Sigmoid colon (tissue), 7 donors: Measurements from ENCODE around the gene CLEC9A. TPM values are rescaled to one million over a fixed set of nuclear protein-coding genes. Genes with fewer than 3 reads are reported as not detected.

Experiments used
- DNase-seq: peaks from one replicate; pipeline ENCODE4 v3.0.0-alpha.2; 2019
- H3K27ac ChIP-seq, 4 donors: fragments of 200-600 bp; sonication (generic); one replicate each; pipeline ENCODE4 v1.5.1; 2016 to 2019; ENCODE audit warnings: mild to moderate bottlenecking in 1 of 4
- H3K27me3 ChIP-seq, 3 donors: fragments of 200-600 bp; sonication (generic); one replicate each; pipeline ENCODE4 v1.5.1; 2019; ENCODE audit warnings: mild to moderate bottlenecking in 1 of 3
- H3K36me3 ChIP-seq, 4 donors: fragments of 200-600 bp; sonication (generic); one replicate each; pipeline ENCODE4 v1.5.1; 2016 to 2019
- H3K4me1 ChIP-seq, 4 donors: fragments of 200-600 bp; sonication (generic); one replicate each; pipeline ENCODE4 v1.5.1; 2017 to 2019
- H3K4me3 ChIP-seq, 4 donors: fragments of 200-600 bp; sonication (generic); one replicate each; pipeline ENCODE4 v1.5.1; 2017 to 2019; ENCODE audit warnings: mild to moderate bottlenecking in 2 of 4, moderate library complexity in 1 of 4
- H3K9me3 ChIP-seq, 4 donors: fragments of 200-600 bp in 3 of 4; sonication (generic) in 3 of 4; one replicate each; pipeline versions ENCODE4 v1.5.1 to v1.6.1; 2013 to 2019
- EP300 ChIP-seq, 4 donors: sonication (generic); formaldehyde crosslinking; IDR thresholded peaks; one replicate each; pipeline ENCODE4 v1.6.1; 2017; ENCODE audit warnings: antibody characterized with exemption in 4 of 4
- POLR2A ChIP-seq, 2 donors: fragments of 450-650 bp; IDR thresholded peaks; one replicate each; pipeline ENCODE4 v1.6.1; 2016; ENCODE audit warnings: antibody characterized with exemption in 2 of 2, mild to moderate bottlenecking in 2 of 2, moderate library complexity in 2 of 2
- POLR2AphosphoS5 ChIP-seq, 4 donors: sonication (generic); formaldehyde crosslinking; IDR thresholded peaks; one replicate each; pipeline ENCODE4 v1.6.1; 2017; ENCODE audit warnings: antibody characterized with exemption in 4 of 4
- WGBS, 2 donors: extraction: QIAGEN DNeasy Blood & Tissue Kit; methylation state at CpG; one replicate each; pipeline ENCODE4 v1.1.7; 2013; 5-methylcytosine and 5-hydroxymethylcytosine counted together
- intact Hi-C: fragments of 100-400 bp; cut with DNase I; formaldehyde crosslinking; loops from one replicate; pipeline ENCODE4 v1.15.1; 2023
- polyA plus RNA-seq, 3 donors: library from polyadenylated mRNA; stranded (reverse); fragments of 200-250 nt; gene quantifications; one replicate each; pipeline ENCODE4 v1.2.3, GENCODE V29; 2013
- total RNA-seq, 4 donors: library from RNA; depleted of rRNA; stranded (reverse); fragments of >200 nt; gene quantifications; one replicate each; pipeline ENCODE4 v1.1.0, GENCODE V29; 2016
- TF ChIP-seq, protein P1 (sequence below), 4 experiments: fragments of 450-650 bp in 3 of 4; fragments of 200-600 bp in 1 of 4; IDR thresholded peaks; one replicate each; pipeline ENCODE4 v1.5.1; 2016 to 2019; ENCODE audit warnings: antibody characterized with exemption in 4 of 4, mild to moderate bottlenecking in 3 of 4, moderate library complexity in 2 of 4
- donor health status: healthy with polysubstance abuse.
- donor health status: Bipolar disorder and iron deficiency.
- donor health status: healthy.

CLEC9A gene
- total and polyA plus RNA-seq, 7 donors: 0.46 to 1.5 TPM; not detected in 5

DNA sequence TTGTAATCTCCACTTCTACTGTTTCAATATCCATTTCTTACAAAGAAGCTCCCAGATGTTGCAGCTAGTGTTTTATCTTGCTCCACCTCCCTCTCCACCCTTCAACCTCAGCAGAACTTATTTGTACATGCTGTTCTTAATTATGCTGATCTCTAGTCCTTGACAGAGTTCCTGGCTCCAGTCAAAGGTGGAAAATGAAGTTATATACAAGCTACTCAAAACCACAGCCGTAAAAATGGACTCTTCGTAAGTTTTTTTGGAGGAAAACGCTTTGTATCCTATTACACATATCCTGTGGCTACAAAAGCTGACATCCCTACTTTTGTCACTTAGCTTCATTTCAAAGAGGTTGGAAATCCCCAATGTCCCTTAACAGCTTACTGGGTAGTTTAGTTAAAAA lies 67.0 kb downstream of the CLEC9A start:
- Histone ChIP-seq H3K4me1 (peaks cover 0 to 35% (median 22%) of the 10 kb centered on the region in 4 donors), H3K9me3 (no peaks in the 10 kb centered on the region), H3K36me3 (no peaks in the 10 kb centered on the region), H3K4me3 (no peak overlapping the region), H3K27ac (peak overlapping the region in 2 of 4 donors; percentile 56 to 77), H3K27me3 (no peaks in the 10 kb centered on the region)
- peak in 1 of 4 donors; percentile 15 for TF ChIP-seq POLR2AphosphoS5 (IDR thresholded peaks at IDR 0.05)
- TF ChIP-seq POLR2A (IDR thresholded peaks at IDR 0.05): no peak
- 58 to 63% methylated on average over 3 of the region's 3 CpGs for WGBS, 2 donors
- no peak for DNase-seq
- intact Hi-C loops: no loop called here

DNA sequence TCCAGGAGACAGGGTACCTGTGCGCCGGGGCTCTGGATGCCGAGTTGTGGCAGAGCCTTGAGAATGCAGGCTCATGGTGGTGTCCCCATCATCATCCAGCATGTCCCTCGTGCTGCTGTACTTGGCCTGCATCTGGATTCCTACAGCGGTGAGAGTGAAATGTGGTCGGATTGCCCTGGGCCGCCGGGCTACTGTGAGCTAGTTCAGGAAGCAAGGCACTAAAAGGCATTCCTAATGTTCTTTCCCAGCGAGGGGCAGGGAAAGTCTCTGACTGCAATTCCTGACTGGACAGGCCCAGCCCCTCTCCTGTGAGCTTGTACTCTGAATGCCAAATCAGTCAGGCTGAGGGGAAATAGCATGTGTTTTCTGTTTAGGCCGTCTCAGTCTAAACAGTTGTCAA lies 68.3 kb downstream of the CLEC9A start, which contains the start of gene CLEC1A:
Gene CLEC1A (minus strand): TSS at position 195 of the 400 bp plus-strand sequence. CDS start 63 bp downstream, at position 132.
- H3K4me1 ChIP-seq: peaks cover 0 to 36% (median 23%) of the 10 kb centered on the region in 4 donors
- H3K36me3 ChIP-seq: no peaks in the 10 kb centered on the region
- WGBS, 2 donors: 61 to 73% methylated on average over 10 of the region's 10 CpGs
- intact Hi-C loops: no loop called here
- H3K4me3 ChIP-seq: peak within 1 kb of the TSS in 2 of 4 donors; percentile 6 to 12
- peak within 1 kb of the TSS in 3 of 4 donors; percentile 56 to 77 (median 64) for H3K27ac ChIP-seq
- DNase-seq: no peak
- no peaks in the 10 kb centered on the region for H3K9me3 ChIP-seq
- H3K27me3 ChIP-seq: no peaks in the 10 kb centered on the region
- TF ChIP-seq POLR2AphosphoS5 (IDR thresholded peaks at IDR 0.05): peak; percentile 37 to 67 (median 60)
- TF ChIP-seq POLR2A (IDR thresholded peaks at IDR 0.05): no peak

DNA sequence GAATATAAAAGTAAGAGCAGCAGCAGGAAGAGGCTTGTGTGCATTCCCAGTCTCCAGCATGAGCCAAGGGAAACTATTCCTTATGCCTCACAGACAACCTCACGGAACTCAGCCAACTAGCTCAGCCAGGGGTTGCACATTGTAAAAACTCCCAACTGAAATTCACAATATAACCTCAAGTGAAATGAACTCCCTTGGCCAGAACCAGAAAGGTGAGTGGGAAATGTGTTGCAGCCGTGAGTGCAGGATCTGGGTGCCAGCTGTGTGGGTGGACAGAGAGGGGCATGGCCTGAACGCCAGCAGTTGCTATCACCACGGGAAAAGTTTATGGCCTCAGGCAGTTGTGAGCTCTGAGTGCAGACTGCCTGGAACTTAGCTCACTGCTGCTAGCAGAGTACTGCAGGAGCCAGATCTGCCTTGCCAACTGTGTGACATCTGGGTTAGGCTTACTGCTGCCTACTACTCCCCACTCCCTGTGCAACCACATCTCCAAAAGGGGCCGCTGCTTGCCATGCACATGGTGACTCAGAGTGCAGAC lies 70.6 kb downstream of the CLEC9A start:
- Histone ChIP-seq H3K27me3 (no peaks in the 10 kb centered on the region), H3K36me3 (no peaks in the 10 kb centered on the region), H3K9me3 (no peaks in the 10 kb centered on the region), H3K27ac (peak overlapping the region; percentile 59 to 77 (median 62)), H3K4me3 (peak overlapping the region in 2 of 4 donors; percentile 6 to 8), H3K4me1 (peaks cover 0 to 36% (median 23%) of the 10 kb centered on the region in 4 donors)
- no peak for TF ChIP-seq POLR2A (IDR thresholded peaks at IDR 0.05)
- peak in 1 of 4 donors; percentile 11 for TF ChIP-seq POLR2AphosphoS5 (IDR thresholded peaks at IDR 0.05)
- TF ChIP-seq, protein P1, sequence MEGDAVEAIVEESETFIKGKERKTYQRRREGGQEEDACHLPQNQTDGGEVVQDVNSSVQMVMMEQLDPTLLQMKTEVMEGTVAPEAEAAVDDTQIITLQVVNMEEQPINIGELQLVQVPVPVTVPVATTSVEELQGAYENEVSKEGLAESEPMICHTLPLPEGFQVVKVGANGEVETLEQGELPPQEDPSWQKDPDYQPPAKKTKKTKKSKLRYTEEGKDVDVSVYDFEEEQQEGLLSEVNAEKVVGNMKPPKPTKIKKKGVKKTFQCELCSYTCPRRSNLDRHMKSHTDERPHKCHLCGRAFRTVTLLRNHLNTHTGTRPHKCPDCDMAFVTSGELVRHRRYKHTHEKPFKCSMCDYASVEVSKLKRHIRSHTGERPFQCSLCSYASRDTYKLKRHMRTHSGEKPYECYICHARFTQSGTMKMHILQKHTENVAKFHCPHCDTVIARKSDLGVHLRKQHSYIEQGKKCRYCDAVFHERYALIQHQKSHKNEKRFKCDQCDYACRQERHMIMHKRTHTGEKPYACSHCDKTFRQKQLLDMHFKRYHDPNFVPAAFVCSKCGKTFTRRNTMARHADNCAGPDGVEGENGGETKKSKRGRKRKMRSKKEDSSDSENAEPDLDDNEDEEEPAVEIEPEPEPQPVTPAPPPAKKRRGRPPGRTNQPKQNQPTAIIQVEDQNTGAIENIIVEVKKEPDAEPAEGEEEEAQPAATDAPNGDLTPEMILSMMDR (IDR thresholded peaks at IDR 0.05): no peak
- TF ChIP-seq EP300 (IDR thresholded peaks at IDR 0.05): no peak
- 47 to 69% methylated on average over 5 of the region's 5 CpGs for WGBS, 2 donors
- peak; percentile 74 for DNase-seq
- intact Hi-C loops: no loop called here

DNA sequence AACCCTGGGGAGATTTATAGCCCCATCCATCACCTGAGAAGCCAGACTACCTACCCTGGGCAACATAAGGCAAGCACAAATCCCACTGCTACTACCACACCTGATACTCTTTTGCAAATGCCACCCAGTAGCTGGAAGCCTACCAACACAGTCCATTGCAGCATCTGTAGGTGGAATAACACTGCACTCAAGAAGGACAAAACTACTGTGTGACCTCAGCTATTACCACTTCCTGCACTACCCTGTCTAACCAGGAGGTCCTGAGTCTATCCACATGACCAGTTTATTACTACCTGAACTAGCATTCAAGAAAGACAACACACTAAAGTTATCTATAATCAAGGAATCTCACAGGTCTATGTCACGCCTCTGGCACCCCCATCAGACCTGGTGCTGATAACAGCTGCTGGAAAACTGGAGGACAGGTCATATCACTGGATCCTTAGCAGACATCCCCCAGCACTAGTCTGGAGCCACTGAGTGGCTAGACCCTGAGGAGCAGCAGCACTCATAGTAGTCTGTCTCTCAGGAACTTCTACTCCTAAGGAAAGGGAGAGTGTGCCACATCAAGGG lies 71.3 kb downstream of the CLEC9A start:
- Histone ChIP-seq H3K27ac (peak overlapping the region; percentile 59 to 77 (median 62)), H3K4me1 (peaks cover 0 to 36% (median 23%) of the 10 kb centered on the region in 4 donors), H3K4me3 (no peak overlapping the region), H3K27me3 (no peaks in the 10 kb centered on the region), H3K9me3 (no peaks in the 10 kb centered on the region), H3K36me3 (no peaks in the 10 kb centered on the region)
- no peak for TF ChIP-seq POLR2AphosphoS5 (IDR thresholded peaks at IDR 0.05)
- no peak for TF ChIP-seq EP300 (IDR thresholded peaks at IDR 0.05)
- TF ChIP-seq, protein P1 (IDR thresholded peaks at IDR 0.05): no peak
- no peak for TF ChIP-seq POLR2A (IDR thresholded peaks at IDR 0.05)
- DNase-seq: no peak
- intact Hi-C loops: no loop called here
- 63 to 85% methylated on average over 1 of the region's 1 CpG for WGBS, 2 donors

DNA sequence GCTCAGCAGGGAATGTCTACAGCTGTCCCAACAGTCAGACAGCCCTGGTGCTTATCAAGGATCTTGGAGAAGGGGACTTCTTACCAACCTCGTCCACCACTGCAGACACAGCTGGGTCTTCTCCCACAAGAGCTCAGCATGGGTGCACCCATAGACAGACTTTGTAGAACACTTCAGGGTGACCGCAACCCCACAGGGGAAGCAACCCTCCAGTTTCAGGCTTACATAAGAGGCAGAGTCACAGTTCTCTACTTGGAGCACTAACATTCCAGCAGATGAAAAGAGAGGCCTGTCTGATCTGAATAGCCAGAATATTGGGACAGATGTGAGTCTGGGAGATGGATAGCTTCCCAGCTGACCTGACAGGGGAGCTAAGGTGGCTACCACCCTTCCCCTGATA lies 71.8 kb downstream of the CLEC9A start:
- Histone ChIP-seq H3K27me3 (no peaks in the 10 kb centered on the region), H3K9me3 (no peaks in the 10 kb centered on the region), H3K36me3 (no peaks in the 10 kb centered on the region), H3K4me3 (no peak overlapping the region), H3K27ac (peak overlapping the region in 1 of 4 donors; percentile 77), H3K4me1 (peaks cover 0 to 36% (median 23%) of the 10 kb centered on the region in 4 donors)
- DNase-seq: no peak
- WGBS, 2 donors: 64 to 68% methylated on average over 2 of the region's 2 CpGs
- TF ChIP-seq POLR2AphosphoS5 (IDR thresholded peaks at IDR 0.05) (no peak), EP300 (IDR thresholded peaks at IDR 0.05) (no peak), POLR2A (IDR thresholded peaks at IDR 0.05) (no peak)
- TF ChIP-seq, protein P1 (IDR thresholded peaks at IDR 0.05): no peak
- intact Hi-C loops: no loop called here
